ENCODE results near the gene IFT88.

DNA sequence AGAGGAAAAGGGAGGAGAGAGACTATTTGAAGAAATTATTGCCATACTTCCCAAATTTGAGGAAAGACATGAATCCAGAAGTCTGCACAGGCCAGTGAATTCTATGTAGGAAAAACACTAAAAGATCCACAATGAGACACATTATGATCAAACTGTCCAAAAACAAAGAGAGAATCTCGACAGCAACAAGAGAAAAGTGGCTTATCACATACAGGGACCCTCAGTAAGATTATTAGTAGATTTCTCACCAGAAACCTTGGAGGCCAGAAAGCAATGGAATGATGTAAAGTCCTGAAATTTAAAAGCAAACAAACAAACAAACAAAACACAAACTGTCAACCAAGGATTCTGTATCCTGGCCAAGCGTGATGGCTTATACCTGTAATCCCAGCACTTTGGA, 80.8 kb downstream of the IFT88 start:
- no peak for TF ChIP-seq CTCF (IDR thresholded peaks at IDR 0.05; ENCODE audit: low read depth, low read length)
- TF ChIP-seq POLR2A (IDR thresholded peaks at IDR 0.05; ENCODE audit: extremely low read depth, insufficient read length), result no peak

All from NB4 (cell line).